Measurements from ENCODE around the gene C10orf105.

C10orf105 gene

GRCh38 chr10:71715860-71716259 lies 3.7 kb downstream of the C10orf105 start:
- no peak for DNase-seq

- DNase-seq: no peak
Measured at GRCh38 chr10:71715026-71715425, 4.6 kb downstream of the C10orf105 start.

- no peak for DNase-seq
Measured at GRCh38 chr10:71714592-71714991, 5.0 kb downstream of the C10orf105 start.

GRCh38 chr10:71714031-71714410 lies 5.6 kb downstream of the C10orf105 start:
- no peak for DNase-seq

DNA sequence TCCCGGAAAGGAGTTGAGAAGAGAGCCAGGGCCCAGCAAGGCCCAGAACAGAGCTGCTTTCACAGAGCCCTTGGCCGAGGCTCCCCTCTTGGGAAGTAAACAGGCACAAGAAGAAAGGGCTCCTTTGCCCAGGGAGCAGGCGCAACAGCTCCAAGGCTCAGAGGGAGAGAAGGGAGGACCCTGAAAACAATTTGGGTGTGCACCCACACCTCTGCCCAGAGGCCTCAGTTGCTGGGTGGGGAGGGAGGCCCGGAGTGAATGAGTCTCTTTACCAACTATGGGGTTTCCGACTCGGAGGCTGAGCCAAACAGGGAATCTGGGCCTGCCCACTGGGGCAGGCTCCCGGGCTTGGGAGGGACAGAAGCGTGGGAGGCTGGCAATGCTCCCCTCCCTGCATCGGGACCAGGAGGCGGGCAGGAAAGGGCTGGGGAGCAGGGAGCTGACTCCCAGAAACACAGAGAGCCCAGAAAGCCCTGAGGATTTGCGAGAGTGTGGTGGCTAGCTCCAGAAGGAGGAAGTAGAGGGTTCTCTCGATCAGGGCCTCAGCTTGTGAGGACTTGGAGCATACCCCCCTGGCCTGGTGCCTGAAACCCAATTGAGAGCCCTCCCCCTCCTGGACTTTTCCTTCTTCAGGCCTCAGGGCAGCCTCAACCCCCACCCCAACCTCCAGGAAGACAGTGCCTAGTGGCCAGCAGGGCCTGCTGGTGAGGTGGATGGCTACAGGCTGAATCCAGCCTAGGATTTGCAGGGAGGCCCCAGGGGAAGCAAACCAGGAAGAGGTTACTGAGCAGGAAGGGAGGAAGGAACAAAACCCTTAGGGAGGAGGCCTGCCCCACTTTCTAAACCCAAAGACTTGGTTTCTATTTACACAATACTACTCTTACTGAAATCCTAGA lies 6.2 kb downstream of the C10orf105 start:
- peak; percentile 67 for DNase-seq

- no peak for DNase-seq
Measured at GRCh38 chr10:71712572-71713134, 6.9 kb downstream of the C10orf105 start.

DNA sequence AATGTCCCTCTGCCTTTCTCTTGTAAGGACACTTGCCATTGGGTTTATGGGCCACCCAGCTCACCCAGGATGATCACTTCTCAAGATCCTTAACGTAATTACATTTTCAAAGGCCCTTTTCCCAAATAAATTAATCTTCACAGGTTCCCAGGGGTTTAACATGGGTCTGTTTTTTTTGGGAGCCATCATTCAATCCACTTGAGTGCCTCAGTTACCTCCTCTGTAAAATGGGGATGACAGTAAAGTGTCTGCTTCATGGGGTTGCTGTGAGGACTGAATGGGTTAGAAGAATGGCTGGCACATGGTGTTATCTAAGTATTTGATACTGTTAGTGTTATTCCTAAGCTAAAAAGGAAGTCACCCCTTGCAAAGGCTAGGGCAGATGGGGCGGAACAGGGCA lies 7.4 kb downstream of the C10orf105 start:
- DNase-seq: no peak

GRCh38 chr10:71711052-71711623 lies 8.4 kb downstream of the C10orf105 start:
- no peak for DNase-seq

- no peak for DNase-seq
Measured at GRCh38 chr10:71710519-71710918, 9.1 kb downstream of the C10orf105 start.

DNA sequence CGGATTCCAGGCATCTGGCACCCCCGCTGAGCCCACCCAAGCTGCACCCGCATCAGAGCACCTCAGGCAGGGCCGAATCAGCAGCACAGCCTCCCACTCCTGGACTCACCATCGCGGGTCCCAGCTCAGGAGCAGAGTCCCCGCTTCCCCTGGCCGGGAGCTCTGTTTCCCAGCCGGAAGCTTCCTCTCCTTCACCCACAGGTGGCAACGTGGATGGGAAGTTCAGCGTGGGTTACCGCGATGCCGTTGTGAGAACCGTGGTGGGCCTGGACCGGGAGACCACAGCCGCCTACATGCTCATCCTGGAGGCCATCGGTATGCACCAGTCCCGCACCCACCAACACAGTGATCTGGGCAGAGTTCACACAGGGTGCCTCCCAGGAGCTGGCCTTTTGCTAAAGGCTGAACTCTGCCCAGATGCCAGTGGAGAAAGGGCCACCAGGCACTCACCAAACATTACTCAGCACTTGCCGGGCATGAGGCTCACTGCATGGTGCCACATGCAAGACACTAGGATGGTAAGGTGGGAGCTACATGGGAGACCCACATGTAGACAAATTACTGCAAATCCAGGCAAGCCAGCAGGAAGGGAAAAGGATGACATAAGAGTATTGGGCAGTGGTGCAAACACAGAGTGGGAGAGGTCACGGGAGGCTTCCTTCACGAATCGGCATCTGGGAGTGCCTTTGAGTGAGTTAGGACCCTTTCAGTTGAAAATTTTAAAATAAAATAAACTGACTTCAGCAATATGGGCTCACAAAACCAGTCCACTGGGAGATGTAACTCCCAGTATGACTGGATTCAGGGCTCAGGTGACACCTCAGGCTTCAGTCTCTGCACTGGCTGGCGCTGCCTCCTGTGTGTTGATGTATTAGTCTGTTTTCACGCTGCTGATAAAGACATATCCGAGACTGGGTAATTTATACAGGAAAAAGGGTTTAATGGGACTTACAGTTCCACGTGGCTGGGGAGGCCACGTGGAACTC lies 10.4 kb downstream of the C10orf105 start:
- no peak for DNase-seq

DNA sequence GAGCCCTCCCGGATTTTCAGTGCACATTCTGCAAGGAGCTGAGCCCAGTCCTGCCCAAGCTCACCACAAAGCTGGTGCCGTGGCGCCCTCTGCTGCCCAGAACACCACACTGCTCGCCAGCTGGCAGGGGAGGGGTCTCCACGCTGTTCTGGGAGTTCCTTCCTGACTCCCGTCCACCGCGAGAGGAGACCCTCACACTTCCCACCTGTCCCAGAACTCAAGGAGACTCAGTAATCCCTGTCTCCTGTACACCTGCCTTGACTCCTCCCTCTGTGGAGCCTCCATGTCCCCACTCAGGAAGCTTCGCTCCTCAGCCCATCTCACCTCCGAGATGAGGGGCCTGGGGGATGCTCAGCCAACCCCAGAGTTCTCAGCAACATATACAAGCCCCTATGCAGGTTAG lies 11.3 kb downstream of the C10orf105 start:
- DNase-seq: peak; percentile 74

DNA sequence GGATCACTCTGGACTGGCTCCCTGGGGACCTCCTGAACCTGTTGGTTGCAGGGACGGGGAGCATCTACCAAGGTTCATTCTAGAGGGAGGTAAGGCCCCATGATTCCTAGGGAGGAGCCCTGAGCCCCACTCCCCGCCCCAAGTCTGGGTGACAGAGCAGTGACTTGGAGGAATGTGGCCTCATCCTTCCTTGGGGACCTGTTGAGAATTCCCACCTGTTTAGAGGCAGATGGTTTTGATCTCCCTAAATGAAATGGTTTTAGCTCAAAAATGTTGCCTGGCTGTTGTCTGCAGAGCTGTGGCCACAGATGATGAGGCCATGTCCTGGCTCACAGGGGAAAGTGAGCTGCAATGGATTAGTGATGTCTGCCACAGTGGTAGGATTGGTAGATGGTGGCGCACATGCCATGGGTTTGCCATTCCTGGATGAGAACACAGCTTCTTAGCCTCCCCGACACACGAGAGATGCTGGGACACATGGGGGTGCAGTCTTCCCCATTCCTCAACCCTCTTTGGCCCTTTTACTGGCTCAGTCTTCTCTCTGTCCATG lies 12.3 kb downstream of the C10orf105 start:
- DNase-seq: no peak

GRCh38 chr10:71706216-71707121 lies 13.1 kb downstream of the C10orf105 start:
- no peak for DNase-seq

DNA sequence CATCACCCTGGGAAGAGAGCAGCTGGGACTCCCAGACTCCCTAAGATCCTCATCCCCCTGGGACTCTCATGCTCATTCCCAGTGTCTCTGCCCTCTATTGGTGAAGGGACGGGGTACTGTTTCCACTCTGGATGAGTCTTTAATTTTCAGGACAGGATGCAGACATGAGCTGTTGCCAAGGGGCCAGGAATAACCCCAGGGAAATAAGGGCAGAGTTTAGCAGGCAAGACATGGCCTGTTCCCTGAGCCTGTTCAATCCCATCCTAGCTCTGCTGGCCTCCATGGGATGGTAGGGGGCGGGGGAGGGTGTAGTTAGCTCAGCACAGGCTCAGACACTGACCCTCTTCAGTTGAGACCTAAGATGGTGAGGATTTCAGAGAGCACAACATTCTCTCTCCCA lies 14.0 kb downstream of the C10orf105 start:
- DNase-seq: no peak

GRCh38 chr10:71704816-71705215 lies 14.8 kb downstream of the C10orf105 start:
- DNase-seq: no peak

- DNase-seq: no peak
Measured at GRCh38 chr10:71703577-71703976, 16.0 kb downstream of the C10orf105 start.

- DNase-seq: no peak
Measured at GRCh38 chr10:71701496-71702132, 18.0 kb downstream of the C10orf105 start.

- no peak for DNase-seq
Measured at GRCh38 chr10:71700731-71701368, 18.7 kb downstream of the C10orf105 start.

- DNase-seq: no peak
Measured at GRCh38 chr10:71698737-71699136, 20.8 kb downstream of the C10orf105 start.

DNA sequence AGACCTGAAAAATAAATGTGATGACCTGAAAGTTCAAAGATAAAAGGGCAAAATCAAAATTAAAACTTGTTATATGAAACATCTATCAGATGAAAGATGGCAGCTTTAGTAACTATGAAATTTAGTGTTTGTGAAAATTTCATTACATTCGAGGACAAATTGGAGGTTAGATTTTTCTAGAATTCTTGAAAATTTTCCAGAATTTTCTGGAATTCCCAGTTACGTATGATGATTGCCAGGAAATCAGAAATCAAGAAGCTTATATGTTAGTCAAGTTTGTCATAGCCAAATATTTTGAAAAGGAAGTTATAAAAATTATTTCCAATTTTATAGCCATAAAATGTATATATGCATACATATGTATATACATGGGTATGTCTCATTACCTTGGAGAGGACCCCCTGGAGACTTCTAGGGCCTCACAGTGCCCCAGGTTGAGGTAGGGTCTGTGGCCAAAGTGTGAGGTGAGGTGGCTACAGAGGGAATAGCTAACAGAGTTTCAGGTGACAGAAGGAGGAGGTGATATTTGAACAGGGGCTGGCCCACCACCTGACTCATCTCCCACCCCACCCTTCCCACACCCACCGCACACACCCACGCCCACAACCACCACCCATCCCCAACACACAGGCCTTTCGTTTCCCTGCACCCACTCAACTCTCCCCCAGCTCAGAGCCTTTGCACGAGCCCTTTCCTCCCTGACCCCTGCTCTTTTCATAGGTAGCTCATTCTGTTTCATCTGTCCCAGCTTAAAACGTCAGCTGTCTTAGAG lies 21.5 kb downstream of the C10orf105 start:
- DNase-seq: peak; percentile 50

Measured in CD4-positive, alpha-beta T cell treated with Interleukin-10 for 1 hour (primary cell).